ENCODE data around the gene APOL2.
"Not testable (repeated sequence)": the region's sequence is repeated elsewhere in the genome, so short reads cannot be mapped to it uniquely, and the experiment has no call there.

The APOL2 gene

DNA sequence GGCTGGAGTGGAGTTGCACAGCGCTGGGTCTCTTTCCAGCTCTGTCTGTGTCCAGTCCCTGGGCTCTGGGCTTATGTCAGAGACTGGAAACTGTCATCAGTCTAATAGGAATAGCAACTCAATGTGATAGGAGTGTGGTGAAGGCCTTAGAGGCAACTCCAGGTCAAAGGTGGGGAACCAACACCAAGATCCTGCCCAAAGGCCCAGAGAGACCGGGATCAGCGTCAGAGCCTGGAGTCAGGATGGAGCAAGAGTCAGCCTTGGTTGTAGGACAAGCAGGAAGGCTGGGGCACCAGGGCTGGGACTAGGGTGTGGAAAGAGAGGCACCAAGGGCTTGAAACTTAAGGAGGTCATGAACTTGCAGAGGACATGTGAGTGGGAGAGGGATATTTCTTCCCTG lies 23.0 kb upstream of the APOL2 start:
- not testable (repeated sequence) for DNase-seq (ENCODE audit: low read depth)

- DNase-seq (ENCODE audit: low read depth): not testable (repeated sequence)
Observed at GRCh38 chr22:36261675-36262074, 22.3 kb upstream of the APOL2 start.

DNA sequence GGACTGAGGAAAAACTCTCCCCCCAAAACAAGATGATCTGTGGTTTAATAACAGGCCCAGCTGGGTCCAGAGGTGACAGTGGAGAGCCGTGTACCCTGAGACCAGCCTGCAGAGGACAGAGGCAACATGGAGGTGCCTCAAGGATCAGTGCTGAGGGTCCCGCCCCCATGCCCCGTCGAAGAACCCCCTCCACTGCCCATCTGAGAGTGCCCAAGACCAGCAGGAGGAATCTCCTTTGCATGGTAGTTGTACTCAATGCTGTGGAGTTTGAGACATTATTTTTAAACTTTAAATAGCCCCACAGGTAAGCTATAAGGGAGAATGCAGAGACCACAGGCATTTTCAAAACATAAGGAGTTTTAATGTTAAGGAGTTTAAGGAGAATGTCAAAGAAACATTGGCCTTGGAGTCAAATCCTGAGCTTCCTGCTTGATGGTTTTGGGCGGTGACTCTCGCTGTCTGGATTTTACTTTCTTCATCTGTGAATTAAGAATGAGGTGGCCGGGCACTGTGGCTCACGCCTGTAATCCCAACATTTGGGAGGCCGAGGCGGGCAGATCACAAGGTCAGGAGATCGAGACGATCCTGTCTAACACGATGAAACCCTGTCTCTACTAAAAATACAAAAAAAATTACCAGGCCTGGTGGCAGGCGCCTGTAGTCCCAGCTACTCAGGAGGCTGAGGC lies 20.4 kb upstream of the APOL2 start:
- no peak for DNase-seq (ENCODE audit: low read depth)

- DNase-seq (ENCODE audit: low read depth): no peak
Observed at GRCh38 chr22:36258701-36259614, 19.6 kb upstream of the APOL2 start.

DNA sequence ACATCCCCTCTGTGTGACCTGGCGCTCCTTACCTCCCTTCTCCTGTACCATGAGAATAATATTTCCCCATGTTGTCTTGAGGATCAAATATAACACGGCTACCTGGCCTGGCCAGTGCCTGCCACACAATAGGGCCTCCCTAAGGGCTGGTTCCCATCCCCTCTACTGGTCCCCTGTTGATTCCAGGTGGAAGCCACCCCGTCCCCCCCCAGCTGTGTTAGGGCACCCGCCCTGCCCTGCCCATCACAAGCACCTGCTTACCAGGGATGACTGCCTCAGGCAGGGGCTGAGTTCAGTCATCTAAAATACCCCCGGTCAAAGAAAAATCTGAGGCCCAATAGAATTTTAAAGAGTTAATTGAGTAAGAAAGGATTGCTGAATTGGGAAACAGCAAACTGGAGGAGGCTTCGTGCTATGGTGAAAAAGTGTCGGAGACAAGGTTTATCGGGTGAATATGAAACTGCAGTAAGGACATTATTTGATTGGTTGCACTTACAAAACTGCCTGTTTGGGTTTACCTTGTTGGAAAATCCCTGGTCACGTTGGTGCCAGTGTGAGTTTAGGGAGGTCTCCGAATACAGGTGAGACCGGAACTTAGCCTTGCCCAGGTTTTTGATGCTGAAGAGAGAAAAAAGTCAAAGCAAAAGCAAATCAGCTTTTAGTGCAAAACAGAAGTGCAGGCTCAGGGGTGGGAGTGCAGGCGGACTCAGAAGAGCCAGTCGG lies 18.8 kb upstream of the APOL2 start:
- no peak for DNase-seq (ENCODE audit: low read depth)

DNA sequence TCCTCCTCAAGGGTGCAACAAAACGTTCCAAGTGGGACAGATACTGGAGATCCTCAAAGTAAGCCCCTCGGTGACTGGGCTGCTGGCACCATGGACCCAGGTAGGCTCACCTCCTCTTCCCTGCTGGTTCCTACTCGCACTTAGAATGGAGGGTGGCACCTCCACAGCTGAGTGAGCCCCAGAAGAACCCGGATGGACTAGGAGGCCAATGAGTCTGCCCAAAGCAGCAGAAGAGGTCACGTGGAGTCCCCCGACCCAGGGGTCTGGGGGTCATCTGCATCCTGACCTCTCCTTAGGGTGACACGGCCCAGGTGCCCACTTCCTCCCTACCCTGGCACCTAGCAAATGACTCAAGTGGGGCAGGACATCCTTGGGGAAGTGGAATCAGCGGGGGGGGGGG lies 18.0 kb upstream of the APOL2 start:
- DNase-seq (ENCODE audit: low read depth): no peak

- no peak for DNase-seq (ENCODE audit: low read depth)
Observed at GRCh38 chr22:36256478-36256877, 17.2 kb upstream of the APOL2 start.

DNA sequence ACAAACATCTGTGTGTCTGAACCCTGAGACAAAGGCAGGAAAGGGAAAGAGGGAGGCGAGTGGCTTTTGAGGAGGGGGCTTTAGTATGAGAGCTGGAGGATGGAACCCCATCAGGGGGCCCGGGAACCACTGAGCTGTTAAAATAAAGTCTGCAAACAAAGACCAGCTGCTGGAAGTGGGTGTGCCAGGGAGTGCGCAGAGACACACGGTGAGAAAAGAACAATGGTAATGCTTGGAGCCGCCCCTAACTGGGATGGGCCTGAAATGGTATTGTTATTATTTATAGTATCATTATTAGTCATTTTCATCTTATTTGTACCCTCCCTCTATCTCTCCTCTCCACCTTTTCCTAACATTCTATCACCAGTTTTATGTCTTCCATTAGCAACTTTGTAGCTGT lies 16.2 kb upstream of the APOL2 start:
- DNase-seq (ENCODE audit: low read depth): not testable (repeated sequence)

DNA sequence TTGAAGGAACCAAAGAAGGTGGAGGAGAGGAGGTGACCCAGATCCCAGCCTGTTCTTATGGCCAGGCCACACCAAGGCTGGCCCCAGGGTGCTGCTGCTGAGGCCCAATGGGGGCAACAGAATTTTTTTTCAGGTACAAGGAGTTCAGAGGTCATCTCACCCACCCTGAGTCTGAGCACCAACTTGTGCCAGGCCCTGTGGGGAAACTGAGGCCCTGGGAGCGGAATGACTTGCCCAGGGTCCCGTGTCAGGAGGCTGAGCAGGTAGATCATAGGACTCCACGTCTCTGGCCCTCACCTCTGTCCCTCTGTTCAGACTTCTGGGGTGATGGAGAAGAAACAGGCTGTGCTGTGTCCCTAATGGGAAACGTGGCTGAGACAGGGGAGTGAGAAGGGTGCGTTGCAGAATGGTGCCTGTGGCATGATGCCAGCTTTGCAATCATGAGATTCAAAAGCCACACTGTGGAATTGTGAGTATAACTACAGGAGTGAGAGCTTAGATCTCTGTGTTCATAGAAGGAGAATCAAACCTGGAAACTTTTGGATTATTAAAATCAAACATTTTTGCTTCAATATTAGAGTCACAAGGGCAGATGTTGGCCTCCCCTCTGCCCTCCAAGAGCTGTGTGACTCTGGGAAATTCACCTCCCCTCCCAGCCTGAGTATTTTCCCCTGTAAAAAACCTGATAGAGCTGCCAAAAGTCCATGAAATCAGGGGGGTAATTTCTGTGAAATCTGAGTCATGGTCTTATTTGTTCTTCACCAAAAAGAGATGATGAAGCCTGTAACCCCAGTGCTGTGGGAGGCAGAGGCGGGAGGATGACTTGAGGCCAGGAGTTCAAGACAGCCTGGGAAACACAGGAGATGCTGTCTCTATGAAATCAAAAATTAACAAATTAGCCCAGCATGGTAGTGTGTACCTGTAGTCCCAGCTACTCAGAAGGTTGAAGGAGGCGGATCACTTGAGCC lies 14.5 kb upstream of the APOL2 start:
- DNase-seq (ENCODE audit: low read depth): no peak

DNA sequence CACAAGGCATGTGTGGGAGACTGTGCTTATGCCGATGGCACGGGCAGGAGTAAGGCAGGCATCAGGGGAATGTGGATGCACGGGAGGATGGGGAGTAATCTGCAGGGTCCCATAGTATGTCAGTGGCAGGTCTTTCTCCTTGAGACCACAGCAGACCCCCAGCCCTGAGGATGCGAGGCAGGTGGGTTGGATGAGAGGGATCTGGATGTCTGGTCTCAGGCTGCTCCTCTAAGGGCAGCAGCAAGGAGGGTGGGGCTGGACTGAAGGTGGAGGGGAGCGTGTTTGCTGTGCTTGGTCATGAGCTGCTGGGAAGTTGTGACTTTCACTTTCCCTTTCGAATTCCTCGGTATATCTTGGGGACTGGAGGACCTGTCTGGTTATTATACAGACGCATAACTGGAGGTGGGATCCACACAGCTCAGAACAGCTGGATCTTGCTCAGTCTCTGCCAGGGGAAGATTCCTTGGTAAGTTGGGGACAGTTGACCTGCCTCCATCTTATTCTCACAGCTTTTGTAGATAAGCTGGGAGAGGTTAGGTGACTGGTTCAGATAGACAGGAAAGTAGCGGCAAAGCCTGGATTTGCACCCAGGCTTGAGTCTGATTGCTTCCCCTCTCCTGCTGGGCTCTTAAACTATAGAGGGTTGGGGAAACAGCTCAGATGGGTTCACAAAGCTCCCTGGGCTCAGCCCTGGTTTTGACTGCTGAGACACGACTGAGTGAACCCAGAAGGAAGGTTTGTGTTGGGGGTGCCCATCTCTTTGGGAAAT lies 13.6 kb upstream of the APOL2 start, which contains the start of gene APOL1:
APOL1 (plus strand) TSS at position 380 of the 769 bp plus-strand sequence. CDS start 1,823 bp downstream, outside the sequence.
- no peak for DNase-seq (ENCODE audit: low read depth)

DNA sequence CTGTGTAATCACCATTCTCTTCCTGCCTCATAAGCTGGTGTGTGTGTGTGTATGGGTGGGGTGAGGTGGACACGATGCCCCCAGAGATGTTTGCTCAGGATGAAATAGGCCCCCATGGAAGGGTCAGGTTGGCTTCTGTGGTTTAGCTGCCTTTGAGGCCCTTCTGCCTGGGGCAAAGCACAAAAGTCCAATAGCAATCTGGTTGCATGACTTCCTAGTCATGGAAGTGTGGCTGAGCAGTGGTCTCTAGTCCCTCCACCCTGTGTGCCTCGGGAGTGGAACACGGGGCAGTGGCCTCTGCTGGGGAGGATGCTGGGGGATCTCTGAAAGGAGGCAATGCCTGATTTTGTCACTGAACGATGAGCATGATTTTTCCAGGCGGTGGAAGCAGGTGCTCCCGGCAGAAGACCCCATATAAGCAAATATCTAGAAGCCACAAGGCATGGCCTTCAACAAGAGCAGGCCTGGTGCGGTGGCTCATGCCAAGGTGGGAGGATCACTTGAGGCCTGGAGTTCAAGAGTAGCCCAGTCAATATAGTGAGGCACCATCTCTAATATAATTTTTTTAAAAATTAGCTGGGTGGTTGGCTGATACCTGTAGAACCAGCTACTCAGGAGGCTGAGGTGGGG lies 12.8 kb upstream of the APOL2 start:
- DNase-seq (ENCODE audit: low read depth): not testable (repeated sequence)

GRCh38 chr22:36250292-36250960 lies 11.1 kb upstream of the APOL2 start:
- not testable (repeated sequence) for DNase-seq (ENCODE audit: low read depth)

- DNase-seq (ENCODE audit: low read depth): no peak
Observed at GRCh38 chr22:36249160-36249559, 9.8 kb upstream of the APOL2 start.

- no peak for DNase-seq (ENCODE audit: low read depth)
Observed at GRCh38 chr22:36247955-36248354, 8.6 kb upstream of the APOL2 start.

- DNase-seq (ENCODE audit: low read depth): no peak
Observed at GRCh38 chr22:36246718-36247117, 7.4 kb upstream of the APOL2 start.

DNA sequence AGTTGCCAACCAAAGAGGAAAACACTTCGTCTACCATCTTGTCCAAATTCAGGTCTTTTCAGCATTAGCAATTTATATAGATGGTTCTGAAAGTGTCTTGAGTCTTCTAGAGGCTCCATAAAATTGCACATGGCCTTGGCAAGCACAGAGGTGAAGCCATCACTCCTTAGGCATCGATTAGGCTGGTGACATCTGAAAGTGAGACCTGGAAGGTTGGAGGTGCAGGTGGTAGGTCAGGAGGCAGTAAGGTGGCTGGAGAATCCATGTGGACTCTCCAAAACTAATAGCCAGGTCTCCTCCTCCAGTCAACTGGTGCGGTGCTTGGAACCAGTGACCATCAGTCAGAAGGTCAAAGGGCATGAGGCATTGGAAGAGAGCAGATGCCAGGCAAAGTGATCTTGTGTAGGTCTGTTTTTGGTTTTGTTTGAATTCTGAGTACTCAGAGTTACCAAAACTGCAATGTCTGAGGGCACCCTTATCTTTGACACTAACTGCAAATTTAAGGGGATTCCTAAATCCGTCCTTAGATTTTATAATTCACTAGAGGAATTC lies 6.6 kb upstream of the APOL2 start:
- DNase-seq (ENCODE audit: low read depth): no peak

GRCh38 chr22:36244522-36245391 lies 5.4 kb upstream of the APOL2 start:
- DNase-seq (ENCODE audit: low read depth): no peak

DNA sequence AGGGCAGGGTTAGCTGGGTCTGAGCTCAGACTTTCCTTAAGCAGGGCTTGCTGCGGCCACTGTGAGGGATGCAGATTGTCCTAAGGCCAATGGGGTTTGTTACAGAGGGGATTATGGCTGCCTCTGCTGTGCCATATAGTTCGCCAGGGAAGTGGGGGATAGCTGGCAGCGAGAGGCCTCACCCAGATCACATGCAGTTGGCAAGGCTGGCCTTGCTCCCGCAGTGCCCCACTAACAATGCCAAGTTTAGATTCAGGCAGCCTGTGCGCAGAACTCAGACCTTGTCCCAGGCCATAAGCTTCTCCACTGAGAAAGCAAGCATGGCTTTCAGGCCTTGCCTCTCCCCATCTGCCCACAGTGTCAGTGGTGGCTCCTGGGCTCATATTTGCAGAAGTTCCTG lies 4.7 kb upstream of the APOL2 start:
- DNase-seq (ENCODE audit: low read depth): no peak

GRCh38 chr22:36239150-36239400 lies 252 bp downstream of the APOL2 start:
- no peak for DNase-seq (ENCODE audit: low read depth)

Measured in activated gamma-delta T cell treated with anti-CD3 and anti-CD28 coated beads, Interleukin-2, amount 50 U/mL, for 16 hours (primary cell).